A549 (cell line): Measurements from ENCODE around the gene DGKD. TPM values are rescaled to one million over a fixed set of nuclear protein-coding genes. Genes with fewer than 3 reads are reported as not detected.

Experiments
- ATAC-seq, 2 experiments: fragments of 200-7000 bp in 1 of 2; fragments of >200 bp in 1 of 2; cut with Nextera tagmentation in 1 of 2; cut with Tn5 transposase in 1 of 2; 3 replicates each; pipeline versions ENCODE4 v1.8.0 to v1.9.1; 2018 to 2020; ENCODE audit warnings: mild to moderate bottlenecking in 1 of 2, moderate library complexity in 1 of 2
- CTCF ChIA-PET: fragments of 300-600 bp; sonication (Branson Sonifier 250); formaldehyde crosslinking; extraction: SDS; loops from one replicate; lab custom pipeline; 2021; ENCODE audit warnings: antibody characterized with exemption, inconsistent platforms; lab: Yijun Ruan, JAX
- POLR2A ChIA-PET: fragments of 350-600 bp; formaldehyde crosslinking; extraction: SDS; loops from one replicate; lab custom pipeline; 2021; ENCODE audit warnings: antibody characterized with exemption, inconsistent platforms; lab: Yijun Ruan, JAX
- DNase-seq, 2 experiments: peaks; one replicate each; pipeline versions ENCODE4 v3.0.0 to v3.0.0-alpha.2; 2011 to 2016; ENCODE audit warnings: low read depth in 1 of 2, low spot score in 1 of 2
- FAIRE-seq: peaks from 2 replicates; lab custom pipeline; 2011; peaks lifted over from hg19 to GRCh38; lab: Jason Lieb, UNC
- H3K27ac ChIP-seq, 2 experiments: fragments of >200 bp; sonication (Bioruptor Twin); formaldehyde crosslinking; 3 replicates each; pipeline ENCODE4 v1.5.1; 2016 to 2017
- H3K4me1 ChIP-seq: fragments of >200 bp; sonication (Bioruptor Twin); formaldehyde crosslinking; 3 replicates; pipeline ENCODE4 v1.6.1; 2016
- H3K4me2 ChIP-seq: fragments of >200 bp; sonication (Bioruptor Twin); formaldehyde crosslinking; 3 replicates; pipeline ENCODE4 v1.6.1; 2016
- H3K4me3 ChIP-seq: fragments of >200 bp; sonication (Bioruptor Twin); formaldehyde crosslinking; 3 replicates; pipeline ENCODE4 v1.5.1; 2016
- H3K9me3 ChIP-seq: fragments of >200 bp; sonication (Bioruptor Twin); formaldehyde crosslinking; 3 replicates; pipeline ENCODE4 v1.6.1; 2016
- BHLHE40 ChIP-seq: IDR thresholded peaks from 2 replicates; pipeline ENCODE4 v1.6.1; 2012; ENCODE audit warnings: low read depth, low read length, inconsistent platforms
- CHD2 ChIP-seq: fragments of 150-350 bp; IDR thresholded peaks from 2 replicates; pipeline ENCODE4 v1.6.1; 2014; ENCODE audit warnings: low read length; ENCODE audit not compliant: partially characterized antibody
- CHD4 ChIP-seq: fragments of 200-600 bp; sonication (generic); IDR thresholded peaks from 2 replicates; pipeline ENCODE4 v1.6.1; 2016; ENCODE audit warnings: antibody characterized with exemption, mild to moderate bottlenecking, borderline replicate concordance
- EHF ChIP-seq: fragments of 250-450 bp; sonication (Bioruptor Pico); IDR thresholded peaks from 2 replicates; pipeline ENCODE4 v1.5.0; 2020; ENCODE audit warnings: mild to moderate bottlenecking
- EHMT2 ChIP-seq: fragments of 200-600 bp; sonication (generic); IDR thresholded peaks from 2 replicates; pipeline ENCODE4 v1.6.1; 2016; ENCODE audit warnings: antibody characterized with exemption, low read depth, mild to moderate bottlenecking, moderate library complexity
- EP300 ChIP-seq, 2 experiments: fragments of >200 bp; sonication (Bioruptor Twin); formaldehyde crosslinking; IDR thresholded peaks; 2 replicates in 1 of 2; 3 replicates in 1 of 2; pipeline ENCODE4 v1.6.1; 2016 to 2017
- ESRRA ChIP-seq: fragments of 150-350 bp; IDR thresholded peaks from 2 replicates; pipeline ENCODE4 v1.6.1; 2014; ENCODE audit warnings: mild to moderate bottlenecking, low read length, borderline replicate concordance
- FOSB ChIP-seq: fragments of 250-450 bp; sonication (Bioruptor Pico); IDR thresholded peaks from 2 replicates; pipeline ENCODE4 v1.5.0; 2020; ENCODE audit warnings: mild to moderate bottlenecking, moderate library complexity
- FOSL2 ChIP-seq, 2 experiments: fragments of 450-650 bp in 1 of 2; fragments of >200 bp in 1 of 2; sonication (Bioruptor Twin) in 1 of 2; formaldehyde crosslinking; IDR thresholded peaks; 2 replicates each; pipeline versions ENCODE4 v1.5.0 to v1.6.1; 2016 to 2020; ENCODE audit warnings: mild to moderate bottlenecking in 1 of 2, moderate library complexity in 1 of 2
- FOXS1 ChIP-seq: fragments of 250-450 bp; sonication (Bioruptor Pico); IDR thresholded peaks from 2 replicates; pipeline ENCODE4 v1.5.0; 2020; ENCODE audit warnings: mild to moderate bottlenecking, moderate library complexity
- HOXA7 ChIP-seq: fragments of 250-450 bp; sonication (Bioruptor Pico); IDR thresholded peaks from 2 replicates; pipeline ENCODE4 v1.5.0; 2020; ENCODE audit warnings: mild to moderate bottlenecking, moderate library complexity
- JUN ChIP-seq, 2 experiments: fragments of >200 bp; sonication (Bioruptor Twin); formaldehyde crosslinking; IDR thresholded peaks; 2 replicates in 1 of 2; 3 replicates in 1 of 2; pipeline ENCODE4 v1.6.1; 2016 to 2017
- KDM1A ChIP-seq: fragments of 200-600 bp; sonication (generic); IDR thresholded peaks from 2 replicates; pipeline ENCODE4 v1.6.1; 2016; ENCODE audit warnings: low read depth, mild to moderate bottlenecking
- KDM5A ChIP-seq: fragments of 200-600 bp; sonication (generic); IDR thresholded peaks from 2 replicates; pipeline ENCODE4 v1.6.1; 2016; ENCODE audit warnings: antibody characterized with exemption, mild to moderate bottlenecking
- MAFK ChIP-seq: fragments of 450-650 bp; IDR thresholded peaks from 2 replicates; pipeline ENCODE4 v1.6.1; 2014; ENCODE audit not compliant: partially characterized antibody
- MYC ChIP-seq: IDR thresholded peaks from 2 replicates; pipeline ENCODE4 v1.6.1; 2012; ENCODE audit warnings: mild to moderate bottlenecking, inconsistent platforms, low read length, improper control_type of control experiment, borderline replicate concordance
- POLR2A ChIP-seq: IDR thresholded peaks from 2 replicates; pipeline ENCODE4 v1.6.1; 2012; ENCODE audit warnings: mild to moderate bottlenecking, low read length
- ZNF302 ChIP-seq: fragments of 250-450 bp; sonication (Bioruptor Pico); IDR thresholded peaks from 2 replicates; pipeline ENCODE4 v1.9.0; 2021; ENCODE audit warnings: inconsistent platforms, mild to moderate bottlenecking, moderate library complexity
- WGBS: methylation state at CpG from one replicate; pipeline ENCODE4 v1.1.6; 2017; ENCODE audit errors: missing lambda C conversion rate; 5-methylcytosine and 5-hydroxymethylcytosine counted together
- polyA plus RNA-seq, 4 experiments: library from polyadenylated mRNA; depleted of rRNA in 3 of 4; stranded (reverse); fragments of >200 nt; fragmentation: RNase III in 1 of 4; extraction: RNeasy Plus Mini Kit Qiagen cat#74134 plus additional on column Dnase treatment in 1 of 4; gene quantifications; 2 replicates in 3 of 4; 3 replicates in 1 of 4; pipeline ENCODE4 v1.2.3, GENCODE V29; 2011 to 2017
- TF ChIP-seq, protein P1 (sequence below): fragments of 200-600 bp; sonication (generic); IDR thresholded peaks from 2 replicates; pipeline ENCODE4 v1.6.1; 2016; ENCODE audit warnings: antibody characterized with exemption, mild to moderate bottlenecking, moderate library complexity
- TF ChIP-seq, protein P2 (sequence below): fragments of >200 bp; sonication (Bioruptor Twin); formaldehyde crosslinking; IDR thresholded peaks from 3 replicates; pipeline ENCODE4 v1.6.1; 2016
- TF ChIP-seq, protein P3 (sequence below): fragments of 250-450 bp; sonication (Bioruptor Pico); IDR thresholded peaks from 2 replicates; pipeline ENCODE4 v1.5.0; 2021; ENCODE audit warnings: mild to moderate bottlenecking, moderate library complexity, borderline replicate concordance
- TF ChIP-seq, protein P4 (sequence below): fragments of >200 bp; sonication (Bioruptor Twin); formaldehyde crosslinking; IDR thresholded peaks from 2 replicates; pipeline ENCODE4 v1.6.1; 2016
- TF ChIP-seq, protein P5 (sequence below): IDR thresholded peaks from 2 replicates; pipeline ENCODE4 v1.6.1; 2012
- TF ChIP-seq, protein P6 (sequence below): IDR thresholded peaks from 2 replicates; pipeline ENCODE4 v1.6.1; 2012; ENCODE audit warnings: low read depth, borderline replicate concordance
- TF ChIP-seq, protein P7 (sequence below): fragments of 450-650 bp; IDR thresholded peaks from 2 replicates; pipeline ENCODE4 v1.6.1; 2014; ENCODE audit warnings: antibody characterized with exemption

DGKD gene
- polyA plus RNA-seq, 2 of the 4 experiments (the other 2 are of a cell fraction): 68.8 to 99.6 TPM

DNA sequence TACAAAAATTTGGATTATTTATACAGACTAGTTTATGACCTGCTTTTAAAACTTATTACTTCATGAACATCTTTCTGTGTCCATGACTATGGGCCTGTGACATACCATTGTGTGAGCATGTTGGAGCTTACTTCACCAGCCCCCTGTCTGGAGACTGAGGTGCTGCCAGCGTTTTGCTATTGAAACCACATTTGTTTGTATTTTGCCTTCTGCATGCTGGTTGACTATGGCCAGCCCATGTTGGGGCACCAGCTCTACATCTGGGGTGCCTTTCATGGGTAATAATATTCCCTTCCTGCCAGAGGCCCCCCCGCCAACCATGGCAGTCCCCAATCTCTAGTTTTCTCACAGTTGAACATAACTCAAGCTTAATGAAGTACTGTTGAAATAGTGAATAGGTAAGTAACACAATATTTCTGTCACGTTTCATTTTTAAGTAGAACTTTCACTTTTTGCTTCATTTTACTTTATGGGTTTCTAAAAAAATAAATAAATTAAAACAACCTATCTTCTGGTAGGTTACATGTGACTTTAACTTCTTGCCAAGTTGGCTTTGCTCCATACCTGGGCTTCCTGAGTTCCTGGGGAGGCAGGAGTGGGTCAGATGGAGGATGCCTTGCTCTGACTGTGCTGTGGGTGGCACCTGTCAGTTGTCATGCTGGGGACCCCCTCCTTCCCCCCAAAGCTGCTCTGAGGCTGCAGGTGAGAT, 63.9 kb downstream of the DGKD start (continued):
- TF ChIP-seq, protein P1, sequence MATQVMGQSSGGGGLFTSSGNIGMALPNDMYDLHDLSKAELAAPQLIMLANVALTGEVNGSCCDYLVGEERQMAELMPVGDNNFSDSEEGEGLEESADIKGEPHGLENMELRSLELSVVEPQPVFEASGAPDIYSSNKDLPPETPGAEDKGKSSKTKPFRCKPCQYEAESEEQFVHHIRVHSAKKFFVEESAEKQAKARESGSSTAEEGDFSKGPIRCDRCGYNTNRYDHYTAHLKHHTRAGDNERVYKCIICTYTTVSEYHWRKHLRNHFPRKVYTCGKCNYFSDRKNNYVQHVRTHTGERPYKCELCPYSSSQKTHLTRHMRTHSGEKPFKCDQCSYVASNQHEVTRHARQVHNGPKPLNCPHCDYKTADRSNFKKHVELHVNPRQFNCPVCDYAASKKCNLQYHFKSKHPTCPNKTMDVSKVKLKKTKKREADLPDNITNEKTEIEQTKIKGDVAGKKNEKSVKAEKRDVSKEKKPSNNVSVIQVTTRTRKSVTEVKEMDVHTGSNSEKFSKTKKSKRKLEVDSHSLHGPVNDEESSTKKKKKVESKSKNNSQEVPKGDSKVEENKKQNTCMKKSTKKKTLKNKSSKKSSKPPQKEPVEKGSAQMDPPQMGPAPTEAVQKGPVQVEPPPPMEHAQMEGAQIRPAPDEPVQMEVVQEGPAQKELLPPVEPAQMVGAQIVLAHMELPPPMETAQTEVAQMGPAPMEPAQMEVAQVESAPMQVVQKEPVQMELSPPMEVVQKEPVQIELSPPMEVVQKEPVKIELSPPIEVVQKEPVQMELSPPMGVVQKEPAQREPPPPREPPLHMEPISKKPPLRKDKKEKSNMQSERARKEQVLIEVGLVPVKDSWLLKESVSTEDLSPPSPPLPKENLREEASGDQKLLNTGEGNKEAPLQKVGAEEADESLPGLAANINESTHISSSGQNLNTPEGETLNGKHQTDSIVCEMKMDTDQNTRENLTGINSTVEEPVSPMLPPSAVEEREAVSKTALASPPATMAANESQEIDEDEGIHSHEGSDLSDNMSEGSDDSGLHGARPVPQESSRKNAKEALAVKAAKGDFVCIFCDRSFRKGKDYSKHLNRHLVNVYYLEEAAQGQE: no peak
- TF ChIP-seq, protein P2, sequence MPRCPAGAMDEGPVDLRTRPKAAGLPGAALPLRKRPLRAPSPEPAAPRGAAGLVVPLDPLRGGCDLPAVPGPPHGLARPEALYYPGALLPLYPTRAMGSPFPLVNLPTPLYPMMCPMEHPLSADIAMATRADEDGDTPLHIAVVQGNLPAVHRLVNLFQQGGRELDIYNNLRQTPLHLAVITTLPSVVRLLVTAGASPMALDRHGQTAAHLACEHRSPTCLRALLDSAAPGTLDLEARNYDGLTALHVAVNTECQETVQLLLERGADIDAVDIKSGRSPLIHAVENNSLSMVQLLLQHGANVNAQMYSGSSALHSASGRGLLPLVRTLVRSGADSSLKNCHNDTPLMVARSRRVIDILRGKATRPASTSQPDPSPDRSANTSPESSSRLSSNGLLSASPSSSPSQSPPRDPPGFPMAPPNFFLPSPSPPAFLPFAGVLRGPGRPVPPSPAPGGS: no peak

DNA sequence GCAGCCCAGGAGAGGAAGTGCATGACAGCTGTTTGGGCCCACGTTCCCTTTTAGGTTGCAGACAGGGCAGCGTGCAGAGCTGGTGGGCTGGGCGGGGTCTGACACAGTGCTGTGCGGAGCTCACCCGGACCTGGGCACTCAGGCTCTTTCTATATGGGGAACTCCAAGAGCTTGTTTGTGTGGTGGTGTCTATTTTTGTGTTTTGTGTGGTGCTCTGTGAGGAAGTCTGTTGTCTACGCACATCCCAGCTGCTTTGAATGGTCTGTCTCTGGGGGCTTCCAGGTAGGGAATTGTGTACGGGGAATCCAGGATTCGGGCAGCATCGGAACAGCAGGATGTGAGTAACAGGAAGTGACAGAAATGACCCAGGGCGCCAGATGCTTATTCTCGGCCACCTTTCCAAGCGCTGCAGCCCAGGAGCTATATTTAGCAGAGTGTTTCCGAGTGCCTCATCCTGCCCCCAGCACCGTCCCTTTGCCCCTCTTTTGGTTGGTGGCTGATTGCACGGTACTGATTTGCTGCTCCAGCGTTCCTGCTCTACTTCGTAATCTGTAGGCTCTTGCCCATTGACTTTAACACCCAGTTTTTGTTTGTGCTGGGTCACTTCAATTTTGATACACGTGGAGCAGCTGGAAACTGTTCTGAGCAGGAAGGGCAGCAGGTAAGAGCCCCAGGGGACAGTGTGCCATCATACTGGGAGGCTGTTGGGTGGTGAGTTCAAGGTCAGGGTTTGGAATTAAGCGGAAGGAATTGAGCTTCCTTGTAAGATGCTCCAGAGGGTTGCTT, 64.7 kb downstream of the DGKD start:
- POLR2A ChIA-PET: interaction anchor here (0.5 to 1.2 kb wide), 3 partner anchors 17 to 37 kb away, joined by 3 to 6 read pairs (median 4); no protein-coding TSS in a partner anchor
- peak; percentile 47 to 81 for DNase-seq
- WGBS: 5% methylated on average over 17 of the region's 19 CpGs
- CTCF ChIA-PET: interaction anchor here (0.6 to 23.2 kb wide), 9 partner anchors 16 to 439 kb away, joined by 3 to 356 read pairs (median 3); no protein-coding TSS in a partner anchor
- H3K4me1 ChIP-seq: peaks cover 100% of the 10 kb centered on the region
- peak overlapping the region; percentile 90 for H3K4me2 ChIP-seq
- peak overlapping the region; percentile 95 to 99 for H3K27ac ChIP-seq
- ATAC-seq: peak; percentile 32 to 47; a peak in 5 of 6 replicates
- H3K9me3 ChIP-seq: no peaks in the 10 kb centered on the region
- no peak for FAIRE-seq
- peak overlapping the region; percentile 47 for H3K4me3 ChIP-seq
- TF ChIP-seq FOSB (CRISPR knock-in tag) (peak; percentile 46; the same call in 1 of the 2 replicates), EP300 (IDR thresholded peaks at IDR 0.05) (peak in 1 of 2 experiments; percentile 19; a peak in 1 of 5 replicates), MYC (no peak), POLR2A (peak; percentile 22; the same call in 1 of the 2 replicates), FOXS1 (CRISPR knock-in tag) (no peak), EHF (CRISPR knock-in tag) (peak; percentile 58; the same call in 1 of the 2 replicates), BHLHE40 (no peak), FOSL2 (IDR thresholded peaks at IDR 0.05) (no peak), FOSL2 (CRISPR knock-in tag; IDR thresholded peaks at IDR 0.05) (0 out of 2 replicates have a peak, but pooled peaks have one; percentile 23), CHD2 (no peak), CHD4 (no peak), HOXA7 (CRISPR knock-in tag) (peak; percentile 65), MAFK (peak; percentile 40), EHMT2 (no peak), ZNF302 (CRISPR knock-in tag) (0 out of 2 replicates have a peak, but pooled peaks have one; percentile 31), KDM5A (no peak), KDM1A (0 out of 2 replicates have a peak, but pooled peaks have one; percentile 22), JUN (IDR thresholded peaks at IDR 0.05) (peak; percentile 3 to 36; a peak in 2 of 5 replicates), ESRRA (no peak)
- TF ChIP-seq, protein P3, sequence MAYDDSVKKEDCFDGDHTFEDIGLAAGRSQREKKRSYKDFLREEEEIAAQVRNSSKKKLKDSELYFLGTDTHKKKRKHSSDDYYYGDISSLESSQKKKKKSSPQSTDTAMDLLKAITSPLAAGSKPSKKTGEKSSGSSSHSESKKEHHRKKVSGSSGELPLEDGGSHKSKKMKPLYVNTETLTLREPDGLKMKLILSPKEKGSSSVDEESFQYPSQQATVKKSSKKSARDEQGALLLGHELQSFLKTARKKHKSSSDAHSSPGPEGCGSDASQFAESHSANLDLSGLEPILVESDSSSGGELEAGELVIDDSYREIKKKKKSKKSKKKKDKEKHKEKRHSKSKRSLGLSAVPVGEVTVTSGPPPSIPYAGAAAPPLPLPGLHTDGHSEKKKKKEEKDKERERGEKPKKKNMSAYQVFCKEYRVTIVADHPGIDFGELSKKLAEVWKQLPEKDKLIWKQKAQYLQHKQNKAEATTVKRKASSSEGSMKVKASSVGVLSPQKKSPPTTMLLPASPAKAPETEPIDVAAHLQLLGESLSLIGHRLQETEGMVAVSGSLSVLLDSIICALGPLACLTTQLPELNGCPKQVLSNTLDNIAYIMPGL (CRISPR knock-in tag): no peak
- TF ChIP-seq, protein P4, sequence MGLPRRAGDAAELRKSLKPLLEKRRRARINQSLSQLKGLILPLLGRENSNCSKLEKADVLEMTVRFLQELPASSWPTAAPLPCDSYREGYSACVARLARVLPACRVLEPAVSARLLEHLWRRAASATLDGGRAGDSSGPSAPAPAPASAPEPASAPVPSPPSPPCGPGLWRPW: no peak
- TF ChIP-seq, protein P5, sequence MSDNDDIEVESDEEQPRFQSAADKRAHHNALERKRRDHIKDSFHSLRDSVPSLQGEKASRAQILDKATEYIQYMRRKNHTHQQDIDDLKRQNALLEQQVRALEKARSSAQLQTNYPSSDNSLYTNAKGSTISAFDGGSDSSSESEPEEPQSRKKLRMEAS: peak; percentile 61
- TF ChIP-seq, protein P6, sequence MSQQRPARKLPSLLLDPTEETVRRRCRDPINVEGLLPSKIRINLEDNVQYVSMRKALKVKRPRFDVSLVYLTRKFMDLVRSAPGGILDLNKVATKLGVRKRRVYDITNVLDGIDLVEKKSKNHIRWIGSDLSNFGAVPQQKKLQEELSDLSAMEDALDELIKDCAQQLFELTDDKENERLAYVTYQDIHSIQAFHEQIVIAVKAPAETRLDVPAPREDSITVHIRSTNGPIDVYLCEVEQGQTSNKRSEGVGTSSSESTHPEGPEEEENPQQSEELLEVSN: peak; percentile 22; the same call in 1 of the 2 replicates
- TF ChIP-seq, protein P7, sequence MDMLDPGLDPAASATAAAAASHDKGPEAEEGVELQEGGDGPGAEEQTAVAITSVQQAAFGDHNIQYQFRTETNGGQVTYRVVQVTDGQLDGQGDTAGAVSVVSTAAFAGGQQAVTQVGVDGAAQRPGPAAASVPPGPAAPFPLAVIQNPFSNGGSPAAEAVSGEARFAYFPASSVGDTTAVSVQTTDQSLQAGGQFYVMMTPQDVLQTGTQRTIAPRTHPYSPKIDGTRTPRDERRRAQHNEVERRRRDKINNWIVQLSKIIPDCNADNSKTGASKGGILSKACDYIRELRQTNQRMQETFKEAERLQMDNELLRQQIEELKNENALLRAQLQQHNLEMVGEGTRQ: no peak
